Mesenchymal stem cell (in vitro differentiated cells and primary cell): ENCODE results near the gene FBXO27.
A peak's percentile ranks its signal among the peaks of the same experiment; 100 is the strongest.

Experiments
- DNase-seq: peaks from one replicate; pipeline ENCODE4 v3.0.0-alpha.2; 2013
- H2AFZ ChIP-seq: one replicate; pipeline ENCODE4 v1.6.1; 2013; ENCODE audit warnings: low read depth, mild to moderate bottlenecking, control low read depth, inconsistent platforms, low read length, moderate library complexity
- H2AK5ac ChIP-seq: 2 replicates; pipeline ENCODE4 v1.6.1; 2013; ENCODE audit warnings: low read length, moderate library complexity, mild to moderate bottlenecking, inconsistent platforms; ENCODE audit not compliant: severe bottlenecking
- H2BK120ac ChIP-seq: one replicate; pipeline ENCODE4 v1.6.1; 2013; ENCODE audit warnings: low read depth, mild to moderate bottlenecking, inconsistent platforms, low read length, moderate library complexity
- H2BK12ac ChIP-seq, 2 experiments: one replicate each; pipeline ENCODE4 v1.6.1; 2013; ENCODE audit warnings: inconsistent platforms in 2 of 2, low read length in 2 of 2, mild to moderate bottlenecking in 2 of 2, moderate library complexity in 2 of 2, control low read depth in 1 of 2
- H2BK15ac ChIP-seq: one replicate; pipeline ENCODE4 v1.6.1; 2013; ENCODE audit warnings: mild to moderate bottlenecking, low read depth, inconsistent platforms; ENCODE audit not compliant: poor library complexity, severe bottlenecking
- H2BK5ac ChIP-seq: 2 replicates; pipeline ENCODE4 v1.6.1; 2013; ENCODE audit warnings: low read depth, mild to moderate bottlenecking, low read length, control low read depth, inconsistent platforms; ENCODE audit not compliant: poor library complexity, severe bottlenecking
- H3K14ac ChIP-seq, 2 experiments: one replicate each; pipeline ENCODE4 v1.6.1; 2013; ENCODE audit warnings: inconsistent platforms in 2 of 2, low read length in 2 of 2, control low read depth in 1 of 2, mild to moderate bottlenecking in 1 of 2, moderate library complexity in 1 of 2
- H3K18ac ChIP-seq, 2 experiments: one replicate each; pipeline ENCODE4 v1.6.1; 2013; ENCODE audit warnings: inconsistent platforms in 2 of 2, low read length in 2 of 2, control low read depth in 1 of 2, low read depth in 1 of 2, mild to moderate bottlenecking in 1 of 2
- H3K23ac ChIP-seq, 2 experiments: one replicate each; pipeline ENCODE4 v1.6.1; 2013; ENCODE audit warnings: inconsistent platforms in 2 of 2, low read length in 2 of 2, mild to moderate bottlenecking in 2 of 2, moderate library complexity in 2 of 2, control low read depth in 1 of 2
- H3K27ac ChIP-seq: 2 replicates; pipeline ENCODE4 v1.5.1; 2013; ENCODE audit warnings: mild to moderate bottlenecking, moderate library complexity, low read length, control low read depth, inconsistent platforms; ENCODE audit not compliant: poor library complexity, severe bottlenecking
- H3K27me3 ChIP-seq, 2 experiments: 2 replicates each; pipeline versions ENCODE4 v1.6.1 to v1.7.0; 2013; ENCODE audit warnings: low read length in 2 of 2, mild to moderate bottlenecking in 2 of 2, moderate library complexity in 2 of 2, control low read depth in 1 of 2, inconsistent platforms in 1 of 2; ENCODE audit not compliant: control insufficient read depth in 1 of 2, insufficient read depth in 1 of 2
- H3K36me3 ChIP-seq, 2 experiments: 2 replicates each; pipeline versions ENCODE4 v1.6.1 to v1.7.0; 2013; ENCODE audit warnings: low read length in 2 of 2, control low read depth in 1 of 2, inconsistent platforms in 1 of 2, low read depth in 1 of 2, mild to moderate bottlenecking in 1 of 2; ENCODE audit not compliant: insufficient read depth in 2 of 2, control insufficient read depth in 1 of 2
- H3K4ac ChIP-seq, 2 experiments: one replicate each; pipeline ENCODE4 v1.6.1; 2013; ENCODE audit warnings: inconsistent platforms in 2 of 2, low read length in 2 of 2, mild to moderate bottlenecking in 2 of 2, moderate library complexity in 2 of 2, control low read depth in 1 of 2, low read depth in 1 of 2
- H3K4me1 ChIP-seq: 2 replicates; pipeline ENCODE4 v1.6.1; 2013; ENCODE audit warnings: low read depth, low read length, control low read depth; ENCODE audit not compliant: control insufficient read depth, insufficient read depth
- H3K4me2 ChIP-seq: 2 replicates; pipeline ENCODE4 v1.6.1; 2013; ENCODE audit warnings: low read length, mild to moderate bottlenecking, inconsistent platforms; ENCODE audit not compliant: poor library complexity, severe bottlenecking
- H3K4me3 ChIP-seq, 2 experiments: 2 replicates each; pipeline versions ENCODE4 v1.5.1 to v1.7.0; 2013; ENCODE audit warnings: low read length in 2 of 2, mild to moderate bottlenecking in 2 of 2, control low read depth in 1 of 2, low read depth in 1 of 2; ENCODE audit not compliant: insufficient read depth in 1 of 2
- H3K79me1 ChIP-seq: replicated peaks from 2 replicates; pipeline ENCODE4 v1.6.1; 2013; ENCODE audit warnings: mild to moderate bottlenecking, control low read depth, low read length, inconsistent platforms; ENCODE audit not compliant: poor library complexity, severe bottlenecking
- H3K9ac ChIP-seq: 2 replicates; pipeline ENCODE4 v1.7.0; 2013; ENCODE audit warnings: mild to moderate bottlenecking, low read length, moderate library complexity
- H3K9me3 ChIP-seq: 2 replicates; pipeline ENCODE4 v1.7.0; 2013; ENCODE audit warnings: mild to moderate bottlenecking, low read length; ENCODE audit not compliant: control insufficient read depth
- H4K8ac ChIP-seq: one replicate; pipeline ENCODE4 v1.6.1; 2013; ENCODE audit warnings: inconsistent platforms, mild to moderate bottlenecking, low read length, moderate library complexity
- H4K91ac ChIP-seq: one replicate; pipeline ENCODE4 v1.6.1; 2013; ENCODE audit warnings: mild to moderate bottlenecking, low read length, inconsistent platforms
- WGBS: methylation state at CpG from one replicate; pipeline ENCODE4 v1.1.7; 2013; ENCODE audit warnings: mixed read lengths; 5-methylcytosine and 5-hydroxymethylcytosine counted together

Gene FBXO27

DNA sequence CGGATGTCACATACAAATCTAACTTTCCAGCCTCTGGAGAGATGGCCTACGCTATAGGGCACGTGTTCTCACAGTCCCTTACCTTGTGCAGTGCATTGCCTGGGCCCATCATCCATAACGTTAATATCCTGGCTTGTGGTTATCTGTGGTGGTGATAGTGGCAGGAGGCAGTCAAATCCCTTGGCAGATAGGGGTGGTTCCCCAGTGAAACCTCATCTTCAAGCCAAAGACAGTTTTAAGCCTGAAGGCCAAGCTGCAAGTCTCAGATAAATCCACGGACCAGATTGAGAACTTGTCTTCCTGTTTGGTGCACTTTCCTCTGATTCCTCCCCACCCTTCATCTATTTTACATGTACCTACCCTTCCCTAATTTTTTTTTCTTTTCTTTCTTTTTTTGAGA is 52.5 kb downstream of the FBXO27 start:
- Histone ChIP-seq H3K9ac (no peak overlapping the region), H3K18ac (no peak overlapping the region), H3K4me2 (no peak overlapping the region), H2BK12ac (no peak overlapping the region), H4K8ac (no peak overlapping the region), H3K4ac (no peak overlapping the region), H3K36me3 (no peaks in the 10 kb centered on the region), H3K27me3 (no peaks in the 10 kb centered on the region), H2BK5ac (no peak overlapping the region), H2AK5ac (no peak overlapping the region), H2BK120ac (no peak overlapping the region), H3K79me1 (no peaks in the 10 kb centered on the region), H3K14ac (peak overlapping the region in 1 of 2 experiments; percentile 4), H3K27ac (no peak overlapping the region), H2AFZ (no peak overlapping the region), H3K4me1 (peaks cover 20% of the 10 kb centered on the region), H2BK15ac (no peak overlapping the region), H3K4me3 (no peak overlapping the region), H3K9me3 (no peaks in the 10 kb centered on the region), H3K23ac (no peak overlapping the region), H4K91ac (no peak overlapping the region)
- 91% methylated on average over 4 of the region's 5 CpGs for WGBS
- DNase-seq: no peak

DNA sequence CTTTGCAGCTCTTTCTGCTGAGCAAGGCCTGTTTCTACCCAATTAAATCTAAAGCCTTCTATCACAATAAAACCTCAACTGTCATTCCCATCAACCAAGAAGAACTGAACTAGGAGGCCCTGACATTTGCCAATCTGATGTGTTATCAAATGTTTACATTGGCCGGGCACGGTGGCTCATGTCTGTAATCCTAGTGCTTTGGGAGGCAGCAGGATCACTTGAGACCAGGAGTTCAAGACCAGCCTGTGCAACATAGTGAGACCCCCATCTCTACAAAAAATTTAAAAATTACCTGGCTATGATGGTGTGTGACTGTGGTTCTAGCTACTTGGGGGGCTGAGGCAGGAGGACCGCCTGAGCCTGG is 54.0 kb downstream of the FBXO27 start:
- H2BK12ac ChIP-seq: no peak overlapping the region
- H2AFZ ChIP-seq: no peak overlapping the region
- no peak overlapping the region for H3K4me3 ChIP-seq
- no peak overlapping the region for H4K91ac ChIP-seq
- H4K8ac ChIP-seq: no peak overlapping the region
- no peak overlapping the region for H3K4ac ChIP-seq
- H3K18ac ChIP-seq: no peak overlapping the region
- H3K79me1 ChIP-seq: peaks cover under 1% of the 10 kb centered on the region
- H3K9me3 ChIP-seq: no peaks in the 10 kb centered on the region
- H3K9ac ChIP-seq: no peak overlapping the region
- 50% methylated on average over 3 of the region's 3 CpGs for WGBS
- no peak overlapping the region for H2AK5ac ChIP-seq
- H2BK5ac ChIP-seq: no peak overlapping the region
- H3K27ac ChIP-seq: no peak overlapping the region
- H3K27me3 ChIP-seq: no peaks in the 10 kb centered on the region
- no peaks in the 10 kb centered on the region for H3K36me3 ChIP-seq
- H2BK120ac ChIP-seq: no peak overlapping the region
- peaks cover 20% of the 10 kb centered on the region for H3K4me1 ChIP-seq
- H3K14ac ChIP-seq: no peak overlapping the region
- H2BK15ac ChIP-seq: no peak overlapping the region
- no peak for DNase-seq
- no peak overlapping the region for H3K23ac ChIP-seq
- no peak overlapping the region for H3K4me2 ChIP-seq

DNA sequence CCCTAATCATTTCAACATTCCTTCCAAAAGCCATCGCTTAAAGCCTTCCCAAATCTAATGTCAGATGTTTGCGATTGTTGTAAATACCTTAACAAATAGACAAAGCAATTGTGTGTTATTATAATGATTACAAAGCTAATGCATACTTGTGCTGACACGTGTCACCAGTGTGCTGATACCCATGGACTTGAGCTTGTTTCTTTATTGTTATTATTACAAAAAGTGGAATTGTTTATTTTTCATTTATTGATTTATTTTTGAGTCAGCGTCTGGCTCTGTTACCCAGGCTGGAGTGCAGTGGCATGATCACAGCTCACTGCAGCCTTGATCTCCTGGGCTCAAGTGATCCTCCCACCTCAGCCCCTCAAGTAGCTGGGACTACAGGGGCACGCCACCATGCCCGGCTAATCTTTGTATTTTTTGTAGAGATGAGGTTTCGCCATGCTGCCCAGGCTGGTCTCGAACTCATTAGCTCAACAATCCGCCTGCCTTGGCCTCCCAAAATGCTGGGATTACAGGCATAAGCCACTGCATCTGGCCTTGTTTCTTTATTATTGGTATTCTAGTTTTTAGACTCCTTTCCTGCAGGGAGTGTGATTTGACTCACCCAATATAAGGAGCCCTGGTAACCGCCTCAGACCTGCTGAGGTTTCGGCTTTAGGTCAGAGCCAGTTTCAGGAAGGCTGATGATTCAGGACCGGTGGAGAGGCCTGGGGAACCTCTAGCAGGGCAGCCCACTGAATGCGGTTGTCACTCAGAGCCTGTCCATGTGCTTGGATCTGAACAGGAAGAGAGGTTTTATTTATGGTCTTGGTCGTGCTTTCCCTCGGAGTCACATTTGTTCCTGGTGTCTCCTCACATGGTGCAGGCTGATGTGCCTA is 54.7 kb downstream of the FBXO27 start:
- H3K36me3 ChIP-seq: no peaks in the 10 kb centered on the region
- H3K4ac ChIP-seq: no peak overlapping the region
- no peak overlapping the region for H2BK5ac ChIP-seq
- DNase-seq: peak; percentile 67
- H2BK120ac ChIP-seq: no peak overlapping the region
- 55% methylated on average over 13 of the region's 15 CpGs for WGBS
- no peak overlapping the region for H3K9ac ChIP-seq
- H2BK12ac ChIP-seq: no peak overlapping the region
- H3K9me3 ChIP-seq: no peaks in the 10 kb centered on the region
- H2AFZ ChIP-seq: no peak overlapping the region
- H3K27ac ChIP-seq: no peak overlapping the region
- peaks cover 20% of the 10 kb centered on the region for H3K4me1 ChIP-seq
- H3K4me2 ChIP-seq: no peak overlapping the region
- H3K79me1 ChIP-seq: peaks cover 2% of the 10 kb centered on the region
- no peak overlapping the region for H3K14ac ChIP-seq
- H4K91ac ChIP-seq: no peak overlapping the region
- H3K23ac ChIP-seq: no peak overlapping the region
- no peak overlapping the region for H2AK5ac ChIP-seq
- no peak overlapping the region for H3K4me3 ChIP-seq
- H4K8ac ChIP-seq: no peak overlapping the region
- no peaks in the 10 kb centered on the region for H3K27me3 ChIP-seq
- no peak overlapping the region for H2BK15ac ChIP-seq
- H3K18ac ChIP-seq: no peak overlapping the region

DNA sequence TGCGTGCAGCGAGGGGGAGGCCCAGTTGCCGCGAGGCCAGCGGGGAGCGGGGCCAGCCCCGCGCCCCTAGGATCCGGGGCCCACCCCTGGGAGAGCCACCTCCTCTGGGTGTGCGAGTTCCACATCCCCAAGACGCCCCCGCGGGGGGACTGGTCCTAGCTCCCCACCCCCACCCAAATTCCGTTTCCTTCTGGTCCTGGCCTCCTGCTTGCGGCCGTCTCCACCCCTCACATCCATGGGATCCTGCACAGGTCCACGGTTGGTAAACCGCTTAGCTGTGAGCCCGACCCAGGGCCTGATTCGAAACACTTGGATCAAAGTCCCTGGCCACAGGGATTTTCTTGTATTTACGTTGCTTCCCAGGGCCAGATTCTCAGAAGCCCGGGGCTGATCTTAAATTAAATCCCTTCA is 56.5 kb downstream of the FBXO27 start:
- H3K18ac ChIP-seq: peak overlapping the region; percentile 88
- peaks cover 7% of the 10 kb centered on the region for H3K79me1 ChIP-seq
- peak overlapping the region in 1 of 2 experiments; percentile 47 for H3K4ac ChIP-seq
- peak overlapping the region; percentile 65 for H2AK5ac ChIP-seq
- peak overlapping the region; percentile 86 for H4K8ac ChIP-seq
- peak overlapping the region; percentile 97 for H3K27ac ChIP-seq
- peak; percentile 61 for DNase-seq
- H2BK15ac ChIP-seq: no peak overlapping the region
- peak overlapping the region; percentile 64 for H2AFZ ChIP-seq
- peak overlapping the region; percentile 56 for H2BK120ac ChIP-seq
- H3K9ac ChIP-seq: peak overlapping the region; percentile 83
- no peak overlapping the region for H3K14ac ChIP-seq
- H3K36me3 ChIP-seq: peaks cover 0 to 3% of the 10 kb centered on the region in 2 experiments
- no peak overlapping the region for H3K23ac ChIP-seq
- H3K4me2 ChIP-seq: peak overlapping the region; percentile 36
- H3K27me3 ChIP-seq: no peaks in the 10 kb centered on the region
- H3K4me3 ChIP-seq: peak overlapping the region; percentile 83 to 85
- H2BK12ac ChIP-seq: peak overlapping the region in 1 of 2 experiments; percentile 78
- WGBS: 2% methylated on average over 16 of the region's 22 CpGs
- H3K4me1 ChIP-seq: peaks cover 17% of the 10 kb centered on the region
- no peaks in the 10 kb centered on the region for H3K9me3 ChIP-seq
- H2BK5ac ChIP-seq: peak overlapping the region; percentile 67
- peak overlapping the region; percentile 25 for H4K91ac ChIP-seq
